ENCODE measurements around the gene SVEP1. TPM values are rescaled to one million over a fixed set of nuclear protein-coding genes. Genes with fewer than 3 reads are reported as not detected.

The SVEP1 gene
- polyA plus RNA-seq, 1 experiment, result 34.8 TPM

- Histone ChIP-seq H3K4me3 (ENCODE audit: low read depth, low read length) (no peak overlapping the region), H3K9me3 (ENCODE audit: control insufficient read depth, insufficient read depth, low read length) (no peaks in the 10 kb centered on the region), H3K27me3 (ENCODE audit: control insufficient read depth, insufficient read depth, low read length) (no peaks in the 10 kb centered on the region), H3K27ac (ENCODE audit: low read depth, low read length) (no peak overlapping the region)
- DNase-seq (ENCODE audit: low read depth, low spot score), result no peak
- no peak for TF ChIP-seq CTCF (IDR thresholded peaks at IDR 0.05; ENCODE audit: low read depth, low read length)
- POLR2A ChIA-PET, result no interaction called here
- CTCF ChIA-PET, result no interaction called here
These were observed 58.3 kb downstream of the SVEP1 start for GRCh38 chr9:110521206-110521605.

- ChIA-PET CTCF (no interaction called here), POLR2A (no interaction called here)
- DNase-seq (ENCODE audit: low read depth, low spot score), result no peak
- Histone ChIP-seq H3K9me3 (ENCODE audit: control insufficient read depth, insufficient read depth, low read length) (no peaks in the 10 kb centered on the region), H3K27me3 (ENCODE audit: control insufficient read depth, insufficient read depth, low read length) (no peaks in the 10 kb centered on the region), H3K27ac (ENCODE audit: low read depth, low read length) (no peak overlapping the region), H3K4me3 (ENCODE audit: low read depth, low read length) (no peak overlapping the region)
- no peak for TF ChIP-seq CTCF (IDR thresholded peaks at IDR 0.05; ENCODE audit: low read depth, low read length)
These were observed 59.3 kb downstream of the SVEP1 start for GRCh38 chr9:110520120-110520701.

- ChIA-PET POLR2A (interaction anchor here (1.2 kb wide), 1 partner anchor 62 kb away, joined by 3 read pairs; the partner anchor contains the start of gene SVEP1), CTCF (no interaction called here)
- Histone ChIP-seq H3K9me3 (ENCODE audit: control insufficient read depth, insufficient read depth, low read length) (no peaks in the 10 kb centered on the region), H3K27me3 (ENCODE audit: control insufficient read depth, insufficient read depth, low read length) (no peaks in the 10 kb centered on the region), H3K27ac (ENCODE audit: low read depth, low read length) (no peak overlapping the region), H3K4me3 (ENCODE audit: low read depth, low read length) (no peak overlapping the region)
- no peak for TF ChIP-seq CTCF (IDR thresholded peaks at IDR 0.05; ENCODE audit: low read depth, low read length)
- DNase-seq (ENCODE audit: low read depth, low spot score), result no peak
These were observed 62.1 kb downstream of the SVEP1 start for GRCh38 chr9:110517483-110517882.

GRCh38 chr9:110514897-110515296 lies 64.6 kb downstream of the SVEP1 start:
- no peak for DNase-seq (ENCODE audit: low read depth, low spot score)
- no peaks in the 10 kb centered on the region for H3K9me3 ChIP-seq (ENCODE audit: control insufficient read depth, insufficient read depth, low read length)
- TF ChIP-seq CTCF (IDR thresholded peaks at IDR 0.05; ENCODE audit: low read depth, low read length), result no peak
- CTCF ChIA-PET, result no interaction called here
- H3K27ac ChIP-seq (ENCODE audit: low read depth, low read length), result no peak overlapping the region
- no peak overlapping the region for H3K4me3 ChIP-seq (ENCODE audit: low read depth, low read length)
- POLR2A ChIA-PET, result interaction anchor here (0.7 kb wide), 1 partner anchor 64 kb away, joined by 9 read pairs; no protein-coding TSS in a partner anchor
- H3K27me3 ChIP-seq (ENCODE audit: control insufficient read depth, insufficient read depth, low read length), result no peaks in the 10 kb centered on the region

GRCh38 chr9:110512817-110513216 lies 66.7 kb downstream of the SVEP1 start:
- ChIA-PET CTCF (interaction anchor here (1.1 kb wide), 1 partner anchor 111 kb away, joined by 4 read pairs; no protein-coding TSS in a partner anchor), POLR2A (interaction anchor here (0.6 kb wide), 1 partner anchor 256 kb away, joined by 5 read pairs; the partner anchor contains the start of gene TXN)
- H3K27ac ChIP-seq (ENCODE audit: low read depth, low read length), result no peak overlapping the region
- no peak overlapping the region for H3K4me3 ChIP-seq (ENCODE audit: low read depth, low read length)
- no peaks in the 10 kb centered on the region for H3K9me3 ChIP-seq (ENCODE audit: control insufficient read depth, insufficient read depth, low read length)
- no peak for TF ChIP-seq CTCF (IDR thresholded peaks at IDR 0.05; ENCODE audit: low read depth, low read length)
- no peak for DNase-seq (ENCODE audit: low read depth, low spot score)
- no peaks in the 10 kb centered on the region for H3K27me3 ChIP-seq (ENCODE audit: control insufficient read depth, insufficient read depth, low read length)
